Stomach smooth muscle (tissue), 2 donors: Measurements from ENCODE around the gene C12orf75.
"Not testable (repeated sequence)": the region's sequence is repeated elsewhere in the genome, so short reads cannot be mapped to it uniquely, and the experiment has no call there.

ENCODE experiments used
- H3K27ac ChIP-seq: one replicate; pipeline ENCODE4 v1.7.0; 2013; ENCODE audit warnings: mild to moderate bottlenecking, low read length, inconsistent platforms
- H3K27me3 ChIP-seq, 2 donors: one replicate each; pipeline ENCODE4 v1.7.0; 2013; ENCODE audit warnings: low read length in 2 of 2; ENCODE audit not compliant: insufficient read depth in 2 of 2, control insufficient read depth in 1 of 2
- H3K36me3 ChIP-seq, 2 donors: one replicate each; pipeline ENCODE4 v1.7.0; 2013; ENCODE audit warnings: low read length in 2 of 2; ENCODE audit not compliant: control insufficient read depth in 2 of 2, insufficient read depth in 2 of 2
- H3K4me1 ChIP-seq: one replicate; pipeline ENCODE4 v1.7.0; 2013; ENCODE audit warnings: low read length; ENCODE audit not compliant: control insufficient read depth, insufficient read depth
- H3K4me3 ChIP-seq, 2 donors: one replicate each; pipeline ENCODE4 v1.7.0; 2013; ENCODE audit warnings: low read length in 2 of 2
- H3K9ac ChIP-seq, 2 donors: one replicate each; pipeline ENCODE4 v1.7.0; 2013; ENCODE audit warnings: low read length in 2 of 2, mild to moderate bottlenecking in 1 of 2
- H3K9me3 ChIP-seq, 2 donors: one replicate each; pipeline ENCODE4 v1.7.0; 2013; ENCODE audit warnings: low read length in 2 of 2; ENCODE audit not compliant: control insufficient read depth in 2 of 2
- donor health status: healthy.
- donor health status: Pancreatic carcinoma.

Gene C12orf75

DNA sequence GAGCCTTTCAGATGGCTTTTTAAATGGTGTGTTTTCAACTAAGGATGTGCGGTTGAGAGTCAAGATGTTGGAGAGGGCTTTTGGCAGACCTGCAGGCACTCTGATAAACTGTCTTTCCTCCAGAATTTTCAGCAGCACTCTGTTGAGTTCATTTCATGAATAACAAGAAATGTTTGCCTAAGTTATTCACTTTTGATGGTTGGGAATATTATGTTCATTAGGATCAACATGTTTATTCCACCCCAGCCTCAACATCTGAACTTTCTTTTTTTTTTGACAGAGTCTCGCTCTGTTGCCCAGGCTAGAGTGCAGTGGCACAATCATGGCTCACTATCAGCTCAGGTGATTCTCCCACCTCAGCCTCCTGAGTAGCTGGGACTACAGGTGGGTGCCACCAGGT is 68.4 kb downstream of the C12orf75 start:
- Histone ChIP-seq H3K27ac (no peak overlapping the region), H3K9ac (no peak overlapping the region), H3K9me3 (no peaks in the 10 kb centered on the region), H3K36me3 (no peaks in the 10 kb centered on the region), H3K4me1 (no peaks in the 10 kb centered on the region), H3K4me3 (no peak overlapping the region), H3K27me3 (no peaks in the 10 kb centered on the region)

GRCh38 chr12:105399428-105400081 is 69.1 kb downstream of the C12orf75 start:
- Histone ChIP-seq H3K4me1 (no peaks in the 10 kb centered on the region), H3K27me3 (no peaks in the 10 kb centered on the region), H3K27ac (no peak overlapping the region), H3K4me3 (no peak overlapping the region), H3K9me3 (no peaks in the 10 kb centered on the region), H3K9ac (no peak overlapping the region), H3K36me3 (no peaks in the 10 kb centered on the region)

- Histone ChIP-seq H3K9ac (no peak overlapping the region), H3K36me3 (no peaks in the 10 kb centered on the region), H3K27ac (no peak overlapping the region), H3K4me1 (no peaks in the 10 kb centered on the region), H3K9me3 (no peaks in the 10 kb centered on the region), H3K27me3 (no peaks in the 10 kb centered on the region), H3K4me3 (no peak overlapping the region)
Measured at GRCh38 chr12:105400227-105400626, 69.7 kb downstream of the C12orf75 start.

DNA sequence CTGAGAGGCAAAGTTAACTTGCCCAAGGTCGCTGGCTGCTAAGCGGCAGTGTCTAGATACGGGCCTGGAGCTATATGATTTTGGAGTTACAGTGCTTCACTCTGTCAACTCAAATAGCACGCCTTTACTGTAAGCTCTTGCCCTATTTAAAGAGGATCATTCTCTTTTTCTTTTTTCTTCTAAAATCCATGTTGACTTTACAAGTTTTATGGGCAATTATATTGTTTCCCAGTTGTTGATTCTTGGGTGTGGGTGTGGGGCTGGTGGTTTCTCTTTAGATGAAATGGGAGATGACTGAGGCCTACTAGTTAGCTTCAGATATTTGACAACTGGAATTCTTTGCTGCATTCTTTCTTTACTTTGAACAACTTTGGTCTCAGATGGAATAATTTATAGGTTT is 70.7 kb downstream of the C12orf75 start:
- no peaks in the 10 kb centered on the region for H3K9me3 ChIP-seq
- no peak overlapping the region for H3K9ac ChIP-seq
- no peak overlapping the region for H3K27ac ChIP-seq
- no peaks in the 10 kb centered on the region for H3K36me3 ChIP-seq
- no peak overlapping the region for H3K4me3 ChIP-seq
- H3K27me3 ChIP-seq, result no peaks in the 10 kb centered on the region
- no peaks in the 10 kb centered on the region for H3K4me1 ChIP-seq

- Histone ChIP-seq H3K27me3 (no peaks in the 10 kb centered on the region), H3K9ac (no peak overlapping the region), H3K9me3 (no peaks in the 10 kb centered on the region), H3K36me3 (no peaks in the 10 kb centered on the region), H3K4me3 (no peak overlapping the region), H3K4me1 (no peaks in the 10 kb centered on the region), H3K27ac (no peak overlapping the region)
Measured at GRCh38 chr12:105402366-105402765, 71.9 kb downstream of the C12orf75 start.

- no peaks in the 10 kb centered on the region for H3K36me3 ChIP-seq
- no peaks in the 10 kb centered on the region for H3K27me3 ChIP-seq
- H3K9me3 ChIP-seq, result no peaks in the 10 kb centered on the region
- no peak overlapping the region for H3K4me3 ChIP-seq
- no peak overlapping the region for H3K27ac ChIP-seq
- no peaks in the 10 kb centered on the region for H3K4me1 ChIP-seq
- no peak overlapping the region for H3K9ac ChIP-seq
Measured at GRCh38 chr12:105403095-105403494, 72.6 kb downstream of the C12orf75 start.

DNA sequence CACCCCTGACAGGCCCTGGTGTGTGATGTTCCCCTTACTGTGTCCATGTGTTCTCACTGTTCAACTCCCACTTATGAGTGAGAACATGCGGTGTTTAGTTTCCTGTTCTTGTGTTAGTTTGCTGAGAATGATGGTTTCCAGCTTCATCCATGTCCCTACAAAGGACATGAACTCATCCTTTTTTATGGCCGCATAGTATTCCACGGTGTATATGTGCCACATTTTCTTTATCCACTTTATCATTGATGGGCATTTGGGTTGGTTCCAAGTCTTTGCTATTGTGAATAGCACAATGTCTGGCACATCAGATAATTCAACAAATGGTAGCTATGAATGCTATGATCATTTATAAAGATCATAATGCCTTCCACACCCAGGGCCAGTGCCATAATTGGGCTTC is 73.6 kb downstream of the C12orf75 start:
- H3K27me3 ChIP-seq, H3K9ac ChIP-seq, H3K4me3 ChIP-seq, H3K9me3 ChIP-seq, H3K36me3 ChIP-seq, H3K27ac ChIP-seq, H3K4me1 ChIP-seq: not testable (repeated sequence)

GRCh38 chr12:105406497-105406896 is 76.0 kb downstream of the C12orf75 start:
- no peak overlapping the region for H3K27ac ChIP-seq
- no peak overlapping the region for H3K9ac ChIP-seq
- H3K4me3 ChIP-seq, result no peak overlapping the region
- H3K36me3 ChIP-seq, result no peaks in the 10 kb centered on the region
- H3K9me3 ChIP-seq, result no peaks in the 10 kb centered on the region
- peaks cover 2% of the 10 kb centered on the region for H3K4me1 ChIP-seq
- peaks cover 2 to 4% of the 10 kb centered on the region in 2 donors for H3K27me3 ChIP-seq

- H3K9me3 ChIP-seq, result no peaks in the 10 kb centered on the region
- no peak overlapping the region for H3K9ac ChIP-seq
- peaks cover 2% of the 10 kb centered on the region for H3K4me1 ChIP-seq
- H3K36me3 ChIP-seq, result no peaks in the 10 kb centered on the region
- H3K27ac ChIP-seq, result no peak overlapping the region
- peaks cover 3 to 7% of the 10 kb centered on the region in 2 donors for H3K27me3 ChIP-seq
- H3K4me3 ChIP-seq, result no peak overlapping the region
Measured at GRCh38 chr12:105409279-105409678, 78.8 kb downstream of the C12orf75 start.

GRCh38 chr12:105409801-105410471 is 79.4 kb downstream of the C12orf75 start:
- Histone ChIP-seq H3K27ac (no peak overlapping the region), H3K4me3 (no peak overlapping the region), H3K4me1 (peaks cover 2% of the 10 kb centered on the region)

DNA sequence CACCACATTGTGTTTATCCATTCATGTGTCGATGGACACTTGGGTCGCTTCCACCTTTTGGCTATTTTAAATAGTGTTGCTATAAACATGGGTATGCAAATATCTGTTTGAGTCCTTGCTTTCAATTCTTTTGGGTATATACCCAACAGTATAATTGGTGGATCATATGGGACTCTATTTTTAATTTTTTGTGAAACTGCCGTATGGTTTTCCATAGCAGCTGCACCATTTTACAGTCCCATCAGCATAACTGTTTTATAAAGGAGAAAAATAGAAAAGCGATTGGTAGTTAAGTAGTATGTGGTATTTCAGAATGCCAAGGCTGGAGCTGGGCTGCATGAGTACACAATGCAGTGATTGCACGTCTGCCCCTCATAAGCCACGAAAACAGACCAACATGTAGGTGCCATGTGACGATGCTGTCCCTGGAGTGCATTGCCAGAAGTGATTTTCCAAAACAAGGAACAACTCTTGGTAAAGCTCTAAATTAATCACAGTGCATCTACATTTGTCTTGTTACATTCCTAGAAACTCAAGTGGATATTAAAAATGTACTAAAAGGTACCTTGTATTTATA is 83.5 kb downstream of the C12orf75 start:
- no peaks in the 10 kb centered on the region for H3K9me3 ChIP-seq
- H3K4me3 ChIP-seq, result no peak overlapping the region
- H3K36me3 ChIP-seq, result no peaks in the 10 kb centered on the region
- H3K9ac ChIP-seq, result no peak overlapping the region
- H3K4me1 ChIP-seq, result peaks cover 2% of the 10 kb centered on the region
- no peak overlapping the region for H3K27ac ChIP-seq
- peaks cover 3 to 7% of the 10 kb centered on the region in 2 donors for H3K27me3 ChIP-seq

More at GRCh38 chr12:105409801-105410471, 79.4 kb downstream of the C12orf75 start:
- H3K9me3 ChIP-seq, result no peaks in the 10 kb centered on the region
- no peaks in the 10 kb centered on the region for H3K36me3 ChIP-seq
- no peak overlapping the region for H3K9ac ChIP-seq
- H3K27me3 ChIP-seq, result peaks cover 3 to 7% of the 10 kb centered on the region in 2 donors
